CD1c-positive myeloid dendritic cell (primary cell): ENCODE results near the gene TRIM40.
"Not testable (repeated sequence)": the region's sequence is repeated elsewhere in the genome, so short reads cannot be mapped to it uniquely, and the experiment has no call there.

ENCODE experiments used
- DNase-seq: peaks from one replicate; pipeline ENCODE4 v3.0.0-alpha.2; 2016; ENCODE audit errors: extremely low spot score

TRIM40 gene

GRCh38 chr6:30113003-30113759 is 22.8 kb upstream of the TRIM40 start, which contains the start of gene TRIM31:
Gene TRIM31 (minus strand): TSS chr6:30113090. CDS start chr6:30112805, 285 bp downstream.
- DNase-seq = peak; percentile 29

- DNase-seq = no peak
Measured at GRCh38 chr6:30113841-30114240, 22.1 kb upstream of the TRIM40 start.

- no peak for DNase-seq
Measured at GRCh38 chr6:30116724-30117123, 19.2 kb upstream of the TRIM40 start.

- DNase-seq = not testable (repeated sequence)
Measured at GRCh38 chr6:30118691-30119090, 17.2 kb upstream of the TRIM40 start.

- no peak for DNase-seq
Measured at GRCh38 chr6:30121446-30122366, 14.2 kb upstream of the TRIM40 start.

GRCh38 chr6:30122515-30122914 is 13.4 kb upstream of the TRIM40 start:
- no peak for DNase-seq

GRCh38 chr6:30127238-30128093 is 8.5 kb upstream of the TRIM40 start:
- no peak for DNase-seq

- DNase-seq = peak; percentile 48
Measured at GRCh38 chr6:30129265-30130178, 6.4 kb upstream of the TRIM40 start.

GRCh38 chr6:30130179-30130679 is 5.7 kb upstream of the TRIM40 start:
- no peak for DNase-seq

GRCh38 chr6:30130887-30131862 is 4.8 kb upstream of the TRIM40 start:
- peak; percentile 87 for DNase-seq

GRCh38 chr6:30131947-30132497 is 3.9 kb upstream of the TRIM40 start:
- DNase-seq = no peak

- DNase-seq = no peak
Measured at GRCh38 chr6:30135147-30135546, 793 bp upstream of the TRIM40 start.

GRCh38 chr6:30136570-30137286 is 788 bp downstream of the TRIM40 start:
- no peak for DNase-seq

- DNase-seq = not testable (repeated sequence)
Measured at GRCh38 chr6:30140240-30140639, 4.3 kb downstream of the TRIM40 start.

GRCh38 chr6:30142665-30143064 is 6.7 kb downstream of the TRIM40 start:
- no peak for DNase-seq

- no peak for DNase-seq
Measured at GRCh38 chr6:30143780-30144179, 7.8 kb downstream of the TRIM40 start.

GRCh38 chr6:30144811-30145210 is 8.9 kb downstream of the TRIM40 start:
- DNase-seq = no peak

- no peak for DNase-seq
Measured at GRCh38 chr6:30145818-30146217, 9.9 kb downstream of the TRIM40 start.
